Kidney glomerular epithelial cell (primary cell): ENCODE results near the gene RRP8.

Experiments used
- DNase-seq: peaks from one replicate; lab custom pipeline; 2025; lab: John Stamatoyannopoulos, UW

Gene RRP8

GRCh38 chr11:6617315-6617781, 13.9 kb upstream of the RRP8 start:
- DNase-seq: no peak

DNA sequence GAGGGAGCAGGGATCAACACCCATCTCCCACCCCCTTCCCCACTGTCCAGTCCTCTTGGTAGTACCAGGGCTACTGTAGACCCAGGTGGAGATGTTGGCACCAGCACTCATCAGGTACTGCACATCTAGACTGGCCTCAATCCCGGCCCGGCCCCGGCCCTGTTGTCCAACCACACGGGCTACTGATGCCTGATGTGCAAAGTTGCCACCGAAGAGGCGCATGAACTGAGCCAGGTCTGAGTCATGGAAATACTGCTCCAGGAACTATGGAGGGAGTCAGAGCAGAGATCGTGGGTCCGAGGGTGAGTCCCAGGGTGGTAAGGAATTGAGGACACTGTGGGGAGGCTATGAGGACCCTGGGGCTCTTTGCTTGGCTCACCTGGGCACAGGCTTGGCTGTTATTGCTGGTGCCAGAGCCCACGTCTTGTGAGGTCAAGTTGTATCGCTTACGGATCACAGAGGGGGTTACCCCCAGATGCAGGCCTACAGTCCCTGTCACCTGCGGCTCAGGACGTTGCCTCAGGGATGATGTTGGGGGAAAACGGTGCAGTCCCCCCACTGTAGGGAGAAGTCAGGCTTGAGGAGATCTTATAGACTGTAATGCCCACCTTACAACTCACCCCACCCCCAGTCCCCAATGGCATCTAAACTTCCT, 13.3 kb upstream of the RRP8 start:
- no peak for DNase-seq

GRCh38 chr11:6615882-6616585, 12.6 kb upstream of the RRP8 start:
- no peak for DNase-seq

DNA sequence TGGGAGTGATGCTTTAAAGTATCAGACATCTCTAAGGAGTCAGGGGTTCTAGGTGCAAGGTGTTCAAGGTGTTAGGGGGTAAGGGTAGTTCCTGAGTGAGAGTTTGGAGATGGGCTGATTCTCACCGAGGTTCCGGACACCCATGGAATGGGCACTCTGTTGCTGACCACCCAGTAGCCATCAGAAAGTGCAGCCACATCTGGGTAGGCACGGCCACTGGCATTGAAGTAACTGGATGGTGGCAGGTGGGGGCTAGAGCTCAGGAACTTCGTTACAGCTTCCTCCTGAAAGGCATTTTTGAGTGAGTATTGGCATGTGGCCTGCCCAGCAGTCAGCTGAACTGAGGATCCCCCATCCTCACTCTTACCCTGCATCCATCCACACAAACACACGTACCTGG, 11.6 kb upstream of the RRP8 start:
- no peak for DNase-seq

DNA sequence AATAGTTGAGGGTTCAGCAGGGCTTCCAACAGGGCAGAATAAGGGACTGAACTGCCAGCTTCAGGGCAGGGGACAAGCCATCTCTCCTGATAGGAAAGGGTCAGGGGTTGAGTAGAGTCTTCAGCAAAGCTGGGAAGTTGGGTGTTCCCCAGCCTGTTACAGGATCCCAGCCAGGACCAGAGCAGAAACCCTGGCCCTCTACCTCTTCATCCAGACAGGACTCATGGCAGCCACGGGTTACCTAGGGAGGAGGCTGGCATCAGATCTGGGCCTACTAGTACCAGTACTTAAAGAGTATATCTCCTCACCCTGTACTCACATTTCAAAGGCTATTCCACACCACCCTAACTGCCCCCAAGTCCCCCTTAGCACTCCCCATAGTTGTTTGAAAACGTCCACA, 11.0 kb upstream of the RRP8 start:
- DNase-seq: no peak

- DNase-seq: no peak
These were observed 10.1 kb upstream of the RRP8 start for GRCh38 chr11:6613496-6613895.

DNA sequence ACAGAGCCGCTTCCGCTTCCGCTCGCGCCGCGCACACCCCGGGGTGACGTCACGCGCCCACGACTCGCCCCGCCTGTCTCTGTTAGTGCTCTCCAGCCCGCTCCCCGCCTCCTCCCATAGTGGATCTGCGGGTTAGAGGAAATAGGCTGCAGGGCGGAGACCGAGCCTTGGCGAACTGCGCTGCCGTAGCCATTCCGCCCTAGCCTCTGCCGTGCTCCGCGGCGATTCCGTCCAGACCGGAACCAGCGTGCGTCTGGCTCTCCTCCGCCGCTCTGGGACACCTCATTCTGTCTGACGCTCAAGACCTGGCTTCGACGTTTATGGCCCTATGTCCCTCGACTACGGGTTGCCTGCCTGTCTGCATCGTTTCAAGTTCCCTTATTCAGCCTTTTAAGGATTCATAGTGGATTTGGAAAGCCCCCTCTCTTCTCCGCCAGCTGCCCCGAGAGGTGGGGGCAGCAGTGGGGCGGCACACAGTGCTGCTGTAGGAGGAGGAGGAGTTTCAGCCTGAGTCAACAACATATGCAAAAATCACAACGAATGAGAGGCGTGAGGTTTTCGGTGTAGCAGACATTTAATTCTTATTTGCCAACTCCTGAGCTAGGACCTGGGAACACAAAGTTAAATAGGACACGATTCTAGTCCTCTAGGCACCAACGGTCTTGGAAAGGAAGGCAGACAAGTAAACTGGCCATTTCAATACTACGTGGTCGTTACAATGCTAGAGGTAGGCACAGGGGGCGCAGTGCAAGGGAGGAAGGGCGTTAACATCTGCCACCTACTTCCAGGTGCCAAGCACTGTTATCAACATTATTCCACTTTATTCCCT, 9.0 kb upstream of the RRP8 start, which contains the start of gene TAF10:
Gene TAF10, minus strand, starts transcription at position 4 of the 829 bp plus-strand sequence. CDS start 27 bp downstream, outside the sequence.
- peak; percentile 89 for DNase-seq

DNA sequence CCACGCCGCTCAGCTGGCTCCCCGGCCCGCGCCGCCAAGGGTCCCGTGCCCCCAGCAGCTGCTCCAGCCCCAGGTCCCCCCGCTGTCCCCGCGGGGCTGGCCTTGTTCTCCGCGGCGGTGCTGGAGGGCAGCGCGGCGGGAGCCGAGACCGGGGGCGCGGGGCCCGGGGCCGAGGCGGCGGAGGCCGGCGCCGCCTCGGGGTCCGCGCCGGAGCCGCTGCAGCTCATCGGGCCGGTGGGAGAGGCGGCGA, 8.5 kb upstream of the RRP8 start:
- DNase-seq: no peak

- peak; percentile 13 for DNase-seq
These were observed 7.9 kb upstream of the RRP8 start for GRCh38 chr11:6611092-6611962.

DNA sequence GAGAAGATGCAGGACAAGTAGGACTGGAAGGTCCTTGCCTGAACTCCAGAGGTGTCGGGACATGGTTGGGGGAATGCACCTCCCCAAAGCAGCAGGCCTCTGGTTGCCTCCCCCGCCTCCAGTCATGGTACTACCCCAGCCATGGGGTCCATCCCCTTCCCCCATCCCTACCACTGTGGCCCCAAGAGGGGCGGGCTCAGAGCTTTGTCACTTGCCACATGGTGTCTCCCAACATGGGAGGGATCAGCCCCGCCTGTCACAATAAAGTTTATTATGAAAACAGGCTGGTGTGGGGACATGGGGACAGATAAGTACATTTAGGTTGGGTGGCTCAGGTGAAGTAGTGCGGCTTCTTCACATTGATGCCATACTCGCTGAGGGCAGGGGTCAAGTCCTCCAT, 7.2 kb upstream of the RRP8 start:
- no peak for DNase-seq

DNA sequence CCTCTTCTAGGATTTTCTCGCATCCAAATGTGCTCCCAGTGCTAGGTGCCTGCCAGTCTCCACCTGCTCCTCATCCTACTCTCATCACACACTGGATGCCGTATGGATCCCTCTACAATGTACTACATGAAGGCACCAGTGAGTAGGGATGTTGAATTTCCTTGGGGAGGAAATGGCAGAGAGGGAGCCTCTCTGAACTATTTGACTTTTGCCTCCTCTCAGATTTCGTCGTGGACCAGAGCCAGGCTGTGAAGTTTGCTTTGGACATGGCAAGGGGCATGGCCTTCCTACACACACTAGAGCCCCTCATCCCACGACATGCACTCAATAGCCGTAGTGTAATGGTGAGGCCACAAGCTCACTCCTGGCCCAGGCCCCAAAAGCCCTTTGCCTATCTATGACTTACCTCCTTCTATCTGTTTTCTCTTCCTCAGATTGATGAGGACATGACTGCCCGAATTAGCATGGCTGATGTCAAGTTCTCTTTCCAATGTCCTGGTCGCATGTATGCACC, 6.1 kb upstream of the RRP8 start:
- DNase-seq: no peak

DNA sequence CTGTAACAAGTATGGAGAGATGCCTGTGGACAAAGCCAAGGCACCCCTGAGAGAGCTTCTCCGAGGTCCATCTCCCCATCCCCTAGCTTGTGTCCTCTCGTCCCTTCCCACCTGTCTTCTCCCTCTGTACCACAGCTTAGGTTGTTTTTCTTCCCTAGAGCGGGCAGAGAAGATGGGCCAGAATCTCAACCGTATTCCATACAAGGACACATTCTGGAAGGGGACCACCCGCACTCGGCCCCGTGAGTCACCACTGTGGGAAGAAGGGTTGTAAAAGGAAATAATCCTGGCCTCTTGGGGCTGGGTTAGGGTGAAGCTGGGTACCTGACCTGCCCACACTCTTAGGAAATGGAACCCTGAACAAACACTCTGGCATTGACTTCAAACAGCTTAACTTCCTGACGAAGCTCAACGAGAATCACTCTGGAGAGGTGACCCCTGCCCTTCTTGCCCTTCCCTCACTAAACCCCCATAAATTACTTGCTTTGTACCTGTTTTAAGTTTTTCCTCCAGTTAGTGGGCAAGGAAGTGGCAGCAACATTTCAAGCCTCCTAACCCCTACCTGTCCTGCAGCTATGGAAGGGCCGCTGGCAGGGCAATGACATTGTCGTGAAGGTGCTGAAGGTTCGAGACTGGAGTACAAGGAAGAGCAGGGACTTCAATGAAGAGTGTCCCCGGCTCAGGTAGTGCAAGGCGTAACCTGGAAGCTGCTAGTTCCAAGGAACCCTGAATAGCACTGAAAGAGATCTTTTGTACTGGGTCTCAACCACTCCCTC, 5.5 kb upstream of the RRP8 start:
- no peak for DNase-seq

- DNase-seq: no peak
These were observed 4.6 kb upstream of the RRP8 start for GRCh38 chr11:6608011-6608410.

DNA sequence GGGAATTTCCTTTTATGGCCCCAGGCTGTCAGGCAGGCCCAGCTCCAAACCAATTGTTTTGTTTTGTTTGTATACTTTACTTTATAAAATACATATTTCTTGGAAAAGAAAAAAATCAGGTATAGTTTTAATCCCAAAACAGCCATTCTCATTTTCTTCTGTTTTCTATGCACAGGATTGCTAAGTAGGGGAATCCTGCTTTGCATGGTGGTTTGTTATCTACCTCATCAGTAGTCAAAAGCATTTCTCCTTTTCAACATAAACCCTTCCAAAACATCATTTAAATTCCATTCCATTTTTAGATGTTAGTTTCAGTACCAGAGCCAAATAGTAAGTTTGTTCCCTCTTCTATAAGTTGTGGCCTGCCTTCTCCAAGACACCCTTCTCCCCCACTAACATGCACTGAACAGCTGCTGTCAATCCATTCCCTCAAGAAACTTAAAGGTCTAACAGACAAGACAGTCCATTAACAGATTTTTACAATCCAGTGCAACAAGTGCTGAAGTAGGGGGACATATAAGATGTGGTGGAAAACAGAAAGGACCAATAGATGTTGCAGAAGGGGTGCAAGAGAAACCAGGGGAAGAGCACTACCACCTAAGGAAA, 3.9 kb upstream of the RRP8 start:
- no peak for DNase-seq

DNA sequence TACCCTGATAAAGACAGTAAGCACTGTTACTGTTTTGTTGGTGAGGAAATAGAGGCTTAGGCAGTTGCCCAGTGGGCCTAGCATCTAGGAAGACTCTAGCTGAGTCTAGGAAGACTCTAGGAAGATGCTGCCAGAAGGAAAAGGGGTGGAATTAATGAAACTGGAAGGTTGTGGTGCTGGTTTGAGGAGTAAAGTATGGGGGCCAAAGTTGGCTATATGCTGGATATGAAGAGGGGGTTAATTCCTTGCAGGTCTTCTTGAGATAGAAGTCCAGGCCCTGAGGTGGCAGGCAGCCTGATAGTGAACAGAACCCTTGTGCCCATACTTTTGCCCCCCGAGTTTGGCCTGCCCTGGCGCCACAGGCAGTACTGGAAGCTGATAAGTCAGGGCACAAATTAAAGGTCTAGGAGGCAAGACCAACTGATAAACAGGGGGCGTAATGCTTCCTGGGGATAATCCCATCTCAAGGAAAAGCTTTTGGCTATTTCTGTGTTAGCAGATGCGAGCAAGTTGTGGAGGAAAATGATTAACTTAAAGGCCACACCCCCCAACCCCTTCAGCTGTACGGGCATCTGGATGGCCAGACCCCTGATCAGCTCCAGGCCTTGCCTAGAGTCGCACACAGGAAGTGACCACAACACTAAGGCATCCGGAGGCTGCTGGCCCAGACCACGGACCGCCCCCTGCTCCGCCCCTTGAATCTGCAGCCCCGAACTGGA, 3.2 kb upstream of the RRP8 start:
- peak; percentile 98 for DNase-seq

DNA sequence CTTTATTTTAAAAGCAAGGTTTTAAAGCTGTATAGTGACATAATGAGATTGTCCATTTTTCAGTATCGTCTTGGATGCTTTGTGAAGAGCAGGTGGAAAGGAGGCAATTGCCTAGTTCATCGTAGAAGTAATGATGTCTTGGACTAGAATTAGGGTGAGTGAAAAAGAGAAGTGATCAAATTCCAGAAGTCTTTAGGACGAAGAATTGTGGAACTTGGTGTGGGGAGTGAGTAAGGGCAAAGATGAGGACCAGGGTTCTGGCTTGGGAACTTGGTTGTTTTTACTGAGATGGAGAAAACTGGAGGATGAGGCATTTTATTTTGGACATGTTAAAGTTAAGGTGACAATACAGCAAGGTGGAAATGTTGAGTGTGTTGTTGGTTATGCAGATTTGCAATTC, 1.4 kb upstream of the RRP8 start:
- DNase-seq: no peak

GRCh38 chr11:6604081-6604626, 738 bp upstream of the RRP8 start:
- peak; percentile 73 for DNase-seq

- DNase-seq: no peak
These were observed 1.1 kb downstream of the RRP8 start for GRCh38 chr11:6602096-6602940.

DNA sequence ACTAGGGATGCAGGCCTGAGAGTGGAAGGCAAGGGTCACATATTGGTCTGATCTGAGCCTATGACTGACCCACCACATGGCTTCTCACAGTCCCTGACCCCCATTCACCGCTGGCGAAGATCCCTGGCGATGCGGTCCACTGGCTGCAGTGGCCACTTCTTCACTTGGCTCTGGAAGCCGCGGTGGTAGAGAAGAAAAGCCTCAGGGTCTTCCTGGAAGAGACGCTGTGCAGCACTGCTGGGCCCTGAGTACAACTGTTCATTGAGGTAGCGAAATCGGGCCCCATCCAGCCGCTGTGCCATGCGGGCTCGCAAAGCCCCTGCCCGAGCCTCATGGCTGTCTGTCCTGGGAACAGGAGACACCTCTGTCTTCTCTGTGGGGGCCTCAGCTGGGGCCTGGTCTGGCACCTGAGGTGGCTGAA, 2.4 kb downstream of the RRP8 start:
- DNase-seq: no peak
